IPS-18c (cell line): ENCODE data around the gene EML1.

Experiments used
- H3K4me3 ChIP-seq: 2 replicates; pipeline ENCODE4 v1.7.0; 2013; ENCODE audit warnings: low read depth, mild to moderate bottlenecking, low read length, moderate library complexity; ENCODE audit not compliant: insufficient read depth
- H3K9me3 ChIP-seq: one replicate; pipeline ENCODE4 v1.6.1; 2013; ENCODE audit warnings: mild to moderate bottlenecking, low read length, moderate library complexity; ENCODE audit not compliant: control insufficient read depth, insufficient read depth

Gene EML1

GRCh38 chr14:99921425-99921824 lies 128.2 kb downstream of the EML1 start:
- no peaks in the 10 kb centered on the region for H3K9me3 ChIP-seq
- no peak overlapping the region for H3K4me3 ChIP-seq

- peaks cover 4% of the 10 kb centered on the region for H3K9me3 ChIP-seq
- no peak overlapping the region for H3K4me3 ChIP-seq
Observed at GRCh38 chr14:99924379-99924778, 131.2 kb downstream of the EML1 start.

GRCh38 chr14:99925471-99925870 lies 132.3 kb downstream of the EML1 start:
- Histone ChIP-seq H3K4me3 (no peak overlapping the region), H3K9me3 (peaks cover 4% of the 10 kb centered on the region)

- Histone ChIP-seq H3K4me3 (no peak overlapping the region), H3K9me3 (peaks cover 4% of the 10 kb centered on the region)
Observed at GRCh38 chr14:99928963-99929362, 135.8 kb downstream of the EML1 start.

- Histone ChIP-seq H3K9me3 (peaks cover 4% of the 10 kb centered on the region), H3K4me3 (no peak overlapping the region)
Observed at GRCh38 chr14:99929601-99930000, 136.4 kb downstream of the EML1 start.

- H3K9me3 ChIP-seq, result peaks cover 4% of the 10 kb centered on the region
- no peak overlapping the region for H3K4me3 ChIP-seq
Observed at GRCh38 chr14:99930420-99931274, 137.4 kb downstream of the EML1 start.

- H3K4me3 ChIP-seq, result no peak overlapping the region
- peaks cover 4% of the 10 kb centered on the region for H3K9me3 ChIP-seq
Observed at GRCh38 chr14:99931308-99931707, 138.1 kb downstream of the EML1 start.

GRCh38 chr14:99936056-99936455 lies 142.8 kb downstream of the EML1 start:
- H3K4me3 ChIP-seq, result no peak overlapping the region

GRCh38 chr14:99936738-99937474 lies 143.7 kb downstream of the EML1 start:
- H3K4me3 ChIP-seq, result no peak overlapping the region
- H3K9me3 ChIP-seq, result no peaks in the 10 kb centered on the region

More at GRCh38 chr14:99936056-99936455, 142.8 kb downstream of the EML1 start:
- H3K9me3 ChIP-seq, result no peaks in the 10 kb centered on the region

GRCh38 chr14:99937475-99938244 lies 144.4 kb downstream of the EML1 start:
- no peak overlapping the region for H3K4me3 ChIP-seq
- H3K9me3 ChIP-seq, result no peaks in the 10 kb centered on the region

GRCh38 chr14:99938376-99938775 lies 145.2 kb downstream of the EML1 start:
- Histone ChIP-seq H3K4me3 (no peak overlapping the region), H3K9me3 (no peaks in the 10 kb centered on the region)

GRCh38 chr14:99938896-99939295 lies 145.7 kb downstream of the EML1 start:
- Histone ChIP-seq H3K9me3 (no peaks in the 10 kb centered on the region), H3K4me3 (no peak overlapping the region)

GRCh38 chr14:99939421-99939820 lies 146.2 kb downstream of the EML1 start:
- no peaks in the 10 kb centered on the region for H3K9me3 ChIP-seq
- no peak overlapping the region for H3K4me3 ChIP-seq

GRCh38 chr14:99940064-99940463 lies 146.9 kb downstream of the EML1 start:
- H3K9me3 ChIP-seq, result no peaks in the 10 kb centered on the region

GRCh38 chr14:99941211-99941610 lies 148.0 kb downstream of the EML1 start:
- no peaks in the 10 kb centered on the region for H3K9me3 ChIP-seq
- no peak overlapping the region for H3K4me3 ChIP-seq

More at GRCh38 chr14:99940064-99940463, 146.9 kb downstream of the EML1 start:
- no peak overlapping the region for H3K4me3 ChIP-seq

- Histone ChIP-seq H3K4me3 (no peak overlapping the region), H3K9me3 (no peaks in the 10 kb centered on the region)
Observed at GRCh38 chr14:99943620-99944019, 150.4 kb downstream of the EML1 start.

GRCh38 chr14:99944241-99944651 lies 151.0 kb downstream of the EML1 start:
- Histone ChIP-seq H3K9me3 (no peaks in the 10 kb centered on the region), H3K4me3 (no peak overlapping the region)
